Measurements from ENCODE around the gene OXER1.

DNA sequence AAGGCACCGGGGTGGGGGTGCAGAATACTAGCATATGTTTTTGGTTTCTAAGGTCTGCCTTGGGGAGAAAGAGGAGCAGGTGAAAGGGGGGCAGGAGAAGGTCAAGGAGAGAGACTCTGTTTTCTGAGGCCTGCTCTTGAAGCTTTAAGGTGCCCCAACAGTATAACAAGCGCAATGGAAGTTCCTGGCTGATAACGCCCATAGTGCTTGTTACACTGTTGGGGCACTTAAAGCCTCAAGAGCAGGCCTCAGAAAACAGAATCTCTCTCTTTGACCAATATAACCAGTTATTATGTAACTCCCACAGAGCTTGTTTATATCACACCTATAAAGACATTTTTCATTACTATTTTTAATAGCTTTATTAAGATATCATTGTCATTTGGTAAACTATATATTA is 16.5 kb downstream of the OXER1 start:
- TF ChIP-seq POLR2A (IDR thresholded peaks at IDR 0.05) (no peak), CTCF (IDR thresholded peaks at IDR 0.05) (no peak)
